Liver (tissue), 9 donors: ENCODE data around the gene DNAJC15. TPM values are rescaled to one million over a fixed set of nuclear protein-coding genes. Genes with fewer than 3 reads are reported as not detected.
A peak's percentile ranks its signal among the peaks of the same experiment; 100 is the strongest.

ENCODE experiments used
- DNase-seq: peaks from one replicate; pipeline ENCODE4 v3.0.0-alpha.2; 2017; ENCODE audit warnings: low spot score
- H3K27ac ChIP-seq, 2 donors: one replicate each; pipeline ENCODE4 v1.7.0; 2013; ENCODE audit warnings: inconsistent platforms in 2 of 2, low read length in 2 of 2, control low read depth in 1 of 2, low read depth in 1 of 2, mild to moderate bottlenecking in 1 of 2
- H3K27me3 ChIP-seq, 4 donors: one replicate each; pipeline versions ENCODE4 v1.6.1 to v1.7.0; 2013; ENCODE audit warnings: low read length in 3 of 4, inconsistent platforms in 1 of 4, mild to moderate bottlenecking in 1 of 4, moderate library complexity in 1 of 4; ENCODE audit not compliant: control insufficient read depth in 4 of 4, insufficient read depth in 4 of 4
- H3K36me3 ChIP-seq, 4 donors: one replicate each; pipeline versions ENCODE4 v1.6.1 to v1.7.0; 2013; ENCODE audit warnings: low read length in 3 of 4, mild to moderate bottlenecking in 3 of 4, low read depth in 1 of 4, moderate library complexity in 1 of 4; ENCODE audit not compliant: control insufficient read depth in 4 of 4, insufficient read depth in 3 of 4
- H3K4me1 ChIP-seq, 4 donors: one replicate each; pipeline versions ENCODE4 v1.6.1 to v1.7.0; 2013; ENCODE audit warnings: low read length in 3 of 4, mild to moderate bottlenecking in 3 of 4, moderate library complexity in 1 of 4; ENCODE audit not compliant: control insufficient read depth in 4 of 4, insufficient read depth in 4 of 4
- H3K4me3 ChIP-seq, 3 donors: one replicate each; pipeline versions ENCODE4 v1.6.1 to v1.7.0; 2013; ENCODE audit warnings: low read length in 3 of 3, control low read depth in 1 of 3, low read depth in 1 of 3, mild to moderate bottlenecking in 1 of 3
- H3K9ac ChIP-seq, 2 donors: one replicate each; pipeline ENCODE4 v1.7.0; 2013; ENCODE audit warnings: low read length in 2 of 2, mild to moderate bottlenecking in 2 of 2, moderate library complexity in 2 of 2, control low read depth in 1 of 2, low read depth in 1 of 2
- H3K9me3 ChIP-seq, 4 donors: one replicate each; pipeline versions ENCODE4 v1.6.1 to v1.7.0; 2013; ENCODE audit warnings: low read length in 3 of 4; ENCODE audit not compliant: control insufficient read depth in 4 of 4
- ATF3 ChIP-seq: IDR thresholded peaks from 2 replicates; pipeline ENCODE4 v1.6.1; 2016; ENCODE audit warnings: antibody characterized with exemption
- CTCF ChIP-seq: fragments of 150-350 bp; IDR thresholded peaks from 2 replicates; pipeline ENCODE4 v1.5.1; 2017; ENCODE audit warnings: improper control_type of control experiment, low read depth, low read length; ENCODE audit not compliant: missing input control
- EGR1 ChIP-seq, 2 donors: IDR thresholded peaks; 2 replicates each; pipeline ENCODE4 v1.6.1; 2016 to 2018; ENCODE audit warnings: antibody characterized with exemption in 2 of 2, low read depth in 2 of 2
- FOXA1 ChIP-seq: IDR thresholded peaks from 2 replicates; pipeline ENCODE4 v1.6.1; 2016; ENCODE audit warnings: antibody characterized with exemption
- FOXA2 ChIP-seq: IDR thresholded peaks from 2 replicates; pipeline ENCODE4 v1.6.1; 2016; ENCODE audit warnings: antibody characterized with exemption
- GABPA ChIP-seq, 2 donors: IDR thresholded peaks in 1 of 2; conservative IDR thresholded peaks in 1 of 2; 2 replicates each; pipeline ENCODE4 v1.6.1; 2016; ENCODE audit warnings: antibody characterized with exemption in 2 of 2, mild to moderate bottlenecking in 1 of 2, moderate library complexity in 1 of 2
- HNF4A ChIP-seq, 2 donors: conservative IDR thresholded peaks; 2 replicates each; pipeline ENCODE4 v1.6.1; 2016; ENCODE audit warnings: antibody characterized with exemption in 2 of 2, mild to moderate bottlenecking in 2 of 2
- HNF4G ChIP-seq: IDR thresholded peaks from 2 replicates; pipeline ENCODE4 v1.6.1; 2016; ENCODE audit warnings: antibody characterized with exemption
- JUND ChIP-seq, 2 donors: IDR thresholded peaks; 2 replicates each; pipeline ENCODE4 v1.6.1; 2016; ENCODE audit warnings: antibody characterized with exemption in 2 of 2
- MAX ChIP-seq: IDR thresholded peaks from 2 replicates; pipeline ENCODE4 v1.6.1; 2016; ENCODE audit warnings: antibody characterized with exemption
- NR2F2 ChIP-seq: IDR thresholded peaks from 2 replicates; pipeline ENCODE4 v1.6.1; 2016; ENCODE audit warnings: antibody characterized with exemption
- RAD21 ChIP-seq, 2 donors: IDR thresholded peaks; 2 replicates each; pipeline ENCODE4 v1.6.1; 2016; ENCODE audit warnings: antibody characterized with exemption in 2 of 2, mild to moderate bottlenecking in 2 of 2
- REST ChIP-seq: IDR thresholded peaks from 2 replicates; pipeline ENCODE4 v1.6.1; 2016; ENCODE audit warnings: antibody characterized with exemption, mild to moderate bottlenecking
- RXRA ChIP-seq, 2 donors: IDR thresholded peaks; 2 replicates each; pipeline ENCODE4 v1.6.1; 2017 to 2018; ENCODE audit warnings: antibody characterized with exemption in 2 of 2, mild to moderate bottlenecking in 1 of 2
- SP1 ChIP-seq: IDR thresholded peaks from 2 replicates; pipeline ENCODE4 v1.6.1; 2018; ENCODE audit warnings: antibody characterized with exemption, mild to moderate bottlenecking
- TAF1 ChIP-seq: conservative IDR thresholded peaks from 2 replicates; pipeline ENCODE4 v1.6.1; 2016; ENCODE audit warnings: antibody characterized with exemption, mild to moderate bottlenecking
- YY1 ChIP-seq: IDR thresholded peaks from 2 replicates; pipeline ENCODE4 v1.6.1; 2016; ENCODE audit warnings: antibody characterized with exemption, mild to moderate bottlenecking
- ZBTB33 ChIP-seq: IDR thresholded peaks from 2 replicates; pipeline ENCODE4 v1.6.1; 2016; ENCODE audit warnings: antibody characterized with exemption
- WGBS: extraction: QIAGEN DNeasy Blood & Tissue Kit; methylation state at CpG from one replicate; pipeline ENCODE4 v1.1.7; 2013; 5-methylcytosine and 5-hydroxymethylcytosine counted together
- polyA plus RNA-seq, 2 donors: library from polyadenylated mRNA; stranded (reverse) in 1 of 2; unstranded in 1 of 2; fragments of 200-250 nt in 1 of 2; fragments of >200 nt in 1 of 2; fragmentation: Nextera tagmentation in 1 of 2; extraction: Ambion mirVana in 1 of 2; gene quantifications; one replicate each; pipeline versions ENCODE4 v1.2.1 to v1.2.3, GENCODE V29; 2013 to 2015
- total RNA-seq, 2 donors: library from RNA; depleted of rRNA; stranded (reverse); fragments of >200 nt; gene quantifications; one replicate each; pipeline ENCODE4 v1.2.3, GENCODE V29; 2014
- donor health status: healthy.
- donor health status: healthy.
- donor health status: healthy.
- donor health status: healthy.
- donor health status: healthy.

Gene DNAJC15
- total RNA-seq (10 to 100 TPM in 1 of 2 donors, 1 to 10 TPM in 1; 5.8 to 17.8 TPM), polyA plus RNA-seq (10 to 100 TPM; 10.2 to 55.4 TPM)

- H3K27ac ChIP-seq: peak within 1 kb of the TSS; percentile 55 to 92
- no peaks in the 10 kb centered on the region for H3K27me3 ChIP-seq
- peak within 1 kb of the TSS; percentile 63 to 98 (median 81) for H3K4me3 ChIP-seq
- TF ChIP-seq ZBTB33 (peak; percentile 62), CTCF (no peak), MAX (no peak), ATF3 (peak; percentile 15), SP1 (peak; percentile 64), GABPA (IDR thresholded peaks at IDR 0.05 in 1 of 2, conservative IDR thresholded peaks at IDR 0.05 in 1 of 2) (no peak), REST (no peak), HNF4A (conservative IDR thresholded peaks at IDR 0.05) (peak; percentile 64 to 82), JUND (IDR thresholded peaks at IDR 0.05) (peak; percentile 22 to 37), RAD21 (IDR thresholded peaks at IDR 0.05) (peak; percentile 17 to 62), YY1 (peak; percentile 90), HNF4G (peak; percentile 62), FOXA2 (no peak), FOXA1 (no peak), RXRA (IDR thresholded peaks at IDR 0.05) (peak; percentile 77 to 89), NR2F2 (peak; percentile 72), EGR1 (IDR thresholded peaks at IDR 0.05; ENCODE audit: low read depth in 2 of 2) (peak; percentile 93 to 96), TAF1 (peak; percentile 51)
- no peaks in the 10 kb centered on the region for H3K9me3 ChIP-seq
- 8% methylated on average over 48 of the region's 48 CpGs for WGBS
- H3K36me3 ChIP-seq: peaks cover 0 to 4% (median 0%) of the 10 kb centered on the region in 4 donors
- peak within 1 kb of the TSS; percentile 39 to 80 for H3K9ac ChIP-seq
- peak; percentile 89 for DNase-seq
- peaks cover 2 to 14% (median 11%) of the 10 kb centered on the region in 4 donors for H3K4me1 ChIP-seq
Measured at GRCh38 chr13:43023289-43023963, at the start of gene DNAJC15. Gene DNAJC15, plus strand, starts transcription at chr13:43023586. Its CDS starts 41 bp downstream, at chr13:43023627.
